ENCODE measurements around the gene PI4K2A.

PI4K2A gene

DNA sequence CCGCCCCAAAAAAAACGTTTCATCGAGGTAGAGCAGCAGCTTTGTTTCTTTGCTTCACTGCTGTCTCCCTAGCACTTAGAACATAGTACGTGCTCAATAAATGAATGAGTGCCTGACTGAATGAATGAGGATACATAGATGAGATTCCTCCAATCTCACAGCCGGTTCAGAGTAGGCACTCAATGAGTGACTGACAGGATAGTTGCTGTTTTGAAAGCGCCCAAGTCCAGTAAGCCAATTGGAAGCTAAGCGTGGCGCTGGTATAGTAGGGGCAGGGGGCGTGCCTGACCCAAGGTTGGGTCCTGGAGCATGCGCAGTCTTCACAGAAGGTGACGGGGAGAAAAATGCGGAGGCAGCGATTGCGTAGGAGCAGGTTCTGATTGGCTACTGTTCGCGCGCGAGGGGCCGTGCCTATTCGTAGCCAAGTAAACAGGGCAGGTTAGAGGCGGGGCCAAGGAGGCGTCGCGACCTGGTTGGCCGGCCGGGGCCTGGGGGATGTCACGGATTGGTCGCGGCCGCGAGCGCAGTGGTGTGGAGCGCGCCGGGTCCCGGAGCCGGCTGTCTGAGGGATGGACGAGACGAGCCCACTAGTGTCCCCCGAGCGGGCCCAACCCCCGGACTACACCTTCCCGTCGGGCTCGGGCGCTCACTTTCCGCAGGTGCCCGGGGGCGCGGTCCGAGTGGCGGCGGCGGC lies at the start of gene PI4K2A:
PI4K2A (plus strand) TSS at position 498 of the 694 bp plus-strand sequence; CDS start at position 570, 72 bp downstream.
- DNase-seq (ENCODE audit: low spot score): peak; percentile 99

DNA sequence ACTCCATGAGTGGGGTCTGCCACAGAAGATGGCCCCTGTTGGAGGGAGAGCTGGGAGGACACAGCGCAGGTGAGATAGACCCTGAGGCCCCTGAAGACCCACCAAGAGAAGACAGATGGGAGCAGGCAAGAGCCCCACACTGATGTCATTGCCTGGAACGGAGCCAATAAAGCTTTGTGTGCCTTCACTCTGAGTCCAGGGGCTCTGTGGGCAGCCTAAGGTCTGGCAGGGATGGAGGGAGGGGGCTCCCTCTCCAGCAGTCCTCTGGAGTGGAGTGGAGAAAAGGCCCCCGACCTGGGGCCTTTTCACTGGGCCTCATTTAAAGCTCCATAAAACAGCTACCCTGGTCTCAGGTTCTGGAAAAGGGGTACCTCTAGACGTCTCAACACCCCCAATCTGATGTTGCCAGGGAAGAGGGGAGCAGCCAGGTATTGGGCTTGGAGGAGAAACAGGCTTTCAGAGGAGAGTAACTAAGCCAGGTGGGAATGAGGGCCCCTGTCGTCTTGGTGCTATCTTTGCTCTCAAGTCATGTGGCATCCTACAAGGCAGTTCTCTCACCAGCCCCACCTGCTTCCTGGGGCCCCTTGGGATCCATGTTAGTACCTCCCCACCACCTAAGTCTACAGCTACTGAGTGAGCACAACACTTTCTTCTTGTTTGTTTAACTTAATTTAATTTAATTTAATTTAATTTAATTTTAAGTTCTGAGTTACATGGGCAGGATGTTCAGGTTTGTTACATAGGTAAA lies 49.5 kb upstream of the PI4K2A start:
- no peak for DNase-seq (ENCODE audit: low spot score)

- DNase-seq (ENCODE audit: low spot score): no peak
Observed at GRCh38 chr10:97593421-97593820, 47.0 kb upstream of the PI4K2A start.

DNA sequence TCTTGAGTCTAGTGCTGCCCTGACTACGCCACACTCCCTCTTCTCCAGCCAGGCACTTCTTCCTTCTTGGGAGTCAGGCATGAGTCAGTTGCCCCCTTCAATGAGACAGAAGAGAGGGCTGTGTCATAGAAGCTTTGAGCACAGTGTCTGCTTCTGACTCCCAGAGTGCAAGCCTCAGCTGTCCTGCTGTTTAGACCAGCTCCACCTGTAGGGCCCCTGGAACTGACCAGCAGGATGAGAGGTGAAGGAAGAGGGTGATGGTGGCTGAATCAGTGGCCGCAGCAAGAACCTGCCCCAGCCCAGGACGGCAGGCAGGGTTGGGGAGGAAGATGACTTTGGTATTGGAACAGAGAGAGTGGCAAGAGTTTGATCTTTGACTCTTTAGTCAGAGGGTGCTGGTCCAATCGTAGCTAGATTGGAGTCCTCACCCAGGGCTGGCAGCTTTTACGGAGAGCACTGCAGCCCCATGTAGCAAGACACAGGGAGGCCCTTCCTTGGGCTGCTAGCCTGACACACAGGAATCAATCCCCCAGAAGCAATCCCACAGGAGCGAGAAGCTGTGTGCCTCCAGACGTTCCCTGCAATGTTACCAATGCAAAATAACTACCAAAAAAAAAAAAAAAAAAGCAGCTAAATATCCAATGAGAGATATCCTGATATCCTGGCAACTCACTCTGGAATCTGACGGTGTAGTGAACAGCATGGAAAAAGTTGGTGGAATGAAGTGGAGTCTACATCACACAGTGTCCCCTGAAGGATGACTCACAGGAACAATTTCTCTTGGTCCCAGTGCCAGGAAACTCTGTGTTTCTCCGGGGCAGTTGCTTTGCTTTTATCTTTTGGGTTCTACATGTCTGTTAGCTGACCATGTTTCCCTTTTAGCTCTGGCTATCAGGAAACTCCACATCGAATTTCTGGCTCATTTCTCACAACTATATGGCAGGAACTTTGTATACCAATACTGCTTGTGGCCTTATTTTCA lies 44.1 kb upstream of the PI4K2A start:
- no peak for DNase-seq (ENCODE audit: low spot score)

- DNase-seq (ENCODE audit: low spot score): no peak
Observed at GRCh38 chr10:97597778-97598177, 42.7 kb upstream of the PI4K2A start.

- no peak for DNase-seq (ENCODE audit: low spot score)
Observed at GRCh38 chr10:97598407-97599271, 41.8 kb upstream of the PI4K2A start.

DNA sequence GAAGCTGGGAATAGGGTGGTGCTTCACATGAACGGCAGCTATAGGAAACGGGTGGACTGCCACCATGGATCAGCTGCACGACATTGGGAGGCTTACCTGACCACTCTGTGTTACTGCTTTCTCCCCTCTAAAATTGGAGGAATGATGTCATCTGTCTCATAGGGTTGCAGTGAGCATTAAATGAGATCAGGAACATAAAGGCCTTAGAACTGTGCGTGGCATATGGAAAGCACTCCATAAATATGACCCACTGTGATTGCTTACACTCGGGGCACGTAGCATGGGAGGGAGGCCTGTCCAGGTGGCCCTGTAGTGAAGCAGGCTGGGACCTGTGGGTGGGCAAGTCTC lies 41.2 kb upstream of the PI4K2A start:
- DNase-seq (ENCODE audit: low spot score): no peak

GRCh38 chr10:97600616-97601015 lies 39.9 kb upstream of the PI4K2A start:
- DNase-seq (ENCODE audit: low spot score): no peak

GRCh38 chr10:97601268-97602215 lies 38.9 kb upstream of the PI4K2A start:
- DNase-seq (ENCODE audit: low spot score): no peak

DNA sequence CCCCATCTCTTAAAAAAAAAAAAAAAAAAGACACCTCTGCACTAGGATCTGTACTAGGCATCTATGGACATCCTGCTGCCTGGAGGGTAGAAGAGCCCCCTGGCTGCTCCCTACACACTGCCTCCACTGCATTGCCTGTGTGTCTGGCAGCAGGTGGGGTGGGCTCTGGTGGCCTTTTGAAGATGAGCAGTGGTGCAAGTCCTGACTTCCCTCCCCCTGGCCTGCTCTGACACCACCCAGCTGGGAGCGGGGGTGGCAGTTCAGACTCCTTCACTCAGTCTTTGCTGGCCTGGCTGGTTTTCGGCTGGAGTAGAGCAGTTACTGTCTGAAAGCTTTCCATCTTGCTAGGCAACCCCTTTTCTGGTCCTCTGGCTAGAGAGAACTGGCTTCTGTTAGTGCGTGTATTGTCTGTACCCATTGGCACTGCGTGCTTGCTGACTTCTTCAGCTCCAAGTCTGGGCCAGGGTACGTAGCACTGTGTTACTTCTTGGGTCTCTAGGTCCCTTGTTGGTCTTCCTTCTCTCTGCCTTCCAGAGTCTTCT lies 33.3 kb upstream of the PI4K2A start:
- DNase-seq (ENCODE audit: low spot score): no peak

DNA sequence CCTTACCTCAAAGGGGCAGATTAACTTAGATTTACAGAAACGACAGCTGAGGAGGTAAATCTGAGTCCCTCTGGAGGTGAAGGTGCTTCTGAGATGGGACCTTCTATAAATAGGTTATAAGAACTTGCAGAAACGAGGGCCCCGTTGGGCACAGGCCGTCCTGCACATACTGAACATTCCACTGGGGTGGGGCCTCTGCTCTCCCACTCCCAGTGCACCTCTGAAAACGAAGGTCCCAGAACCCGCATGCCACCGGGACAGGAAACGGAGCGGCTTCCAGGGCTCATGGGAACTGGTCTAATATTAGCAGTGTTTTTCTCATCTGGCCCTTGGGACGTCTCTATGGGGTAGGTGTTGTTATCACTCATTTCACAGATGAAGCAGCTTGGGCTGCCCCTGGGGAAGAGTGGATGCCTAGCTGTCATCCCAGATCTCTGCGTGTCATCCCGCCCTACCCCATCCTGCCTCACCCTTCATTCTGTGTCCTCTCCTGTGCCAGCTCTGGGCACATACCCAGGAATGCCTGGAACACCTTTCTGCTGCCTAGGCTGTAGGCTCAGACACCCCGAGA lies 31.4 kb upstream of the PI4K2A start:
- no peak for DNase-seq (ENCODE audit: low spot score)

GRCh38 chr10:97611473-97611872 lies 29.0 kb upstream of the PI4K2A start:
- DNase-seq (ENCODE audit: low spot score): no peak

DNA sequence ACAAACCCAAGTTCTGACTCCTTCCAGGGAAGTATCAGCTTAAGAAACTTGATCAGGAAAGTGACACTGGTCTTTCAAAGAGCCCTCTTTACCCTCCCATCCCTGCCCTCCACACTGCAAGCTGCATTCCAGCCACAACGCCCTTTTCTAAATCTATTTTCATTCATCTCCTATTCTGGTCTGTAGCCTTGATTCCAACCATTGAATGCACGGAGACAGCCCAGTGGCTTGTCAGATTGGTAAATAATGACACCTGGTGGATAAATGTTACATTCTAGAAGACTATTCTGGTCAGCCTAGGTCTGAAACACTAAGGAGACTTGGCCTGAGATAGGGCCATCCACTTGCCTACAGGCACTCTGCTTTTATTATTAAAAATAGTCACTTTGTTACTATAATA lies 28.1 kb upstream of the PI4K2A start:
- DNase-seq (ENCODE audit: low spot score): no peak

- DNase-seq (ENCODE audit: low spot score): no peak
Observed at GRCh38 chr10:97618285-97618684, 22.2 kb upstream of the PI4K2A start.

DNA sequence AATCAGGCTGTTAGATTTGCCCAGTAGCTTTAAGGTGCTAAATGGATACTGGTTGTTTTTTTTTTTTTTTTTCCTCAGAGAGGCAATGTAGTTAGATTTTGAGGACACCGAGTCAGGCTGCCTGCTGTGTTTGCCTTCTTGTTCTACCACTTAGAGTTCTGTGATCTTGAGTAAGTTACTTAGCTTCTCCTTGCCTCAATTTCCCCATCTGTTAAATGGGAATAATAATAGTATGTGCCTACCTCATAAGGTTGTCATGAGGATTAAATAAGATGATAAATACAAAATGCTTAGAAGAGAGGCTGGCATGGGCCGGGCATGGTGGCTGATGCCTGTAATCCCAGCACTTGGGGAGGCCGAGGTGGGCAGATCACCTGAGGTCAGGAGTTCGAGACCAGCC lies 21.7 kb upstream of the PI4K2A start:
- DNase-seq (ENCODE audit: low spot score): no peak

DNA sequence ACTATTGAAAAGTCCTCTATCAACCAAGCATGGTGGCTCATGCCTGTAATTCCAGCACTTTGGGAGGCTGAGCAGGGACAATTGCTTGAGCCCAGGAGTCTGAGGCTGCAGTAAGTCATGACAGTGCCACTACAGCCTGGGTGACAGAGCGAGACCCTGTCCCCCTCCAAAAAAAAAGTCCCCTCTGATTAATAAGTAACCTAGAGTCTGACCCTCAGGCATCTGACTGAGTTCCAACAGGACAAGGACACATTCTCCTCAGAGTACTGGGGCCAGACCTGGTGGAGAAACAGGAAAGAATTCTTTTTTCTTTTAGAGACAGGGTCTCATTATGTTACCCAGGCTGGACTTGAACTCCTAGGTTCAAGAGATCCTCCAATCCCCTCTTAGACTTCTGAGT lies 17.2 kb upstream of the PI4K2A start:
- no peak for DNase-seq (ENCODE audit: low spot score)

- no peak for DNase-seq (ENCODE audit: low spot score)
Observed at GRCh38 chr10:97627731-97628130, 12.7 kb upstream of the PI4K2A start.

DNA sequence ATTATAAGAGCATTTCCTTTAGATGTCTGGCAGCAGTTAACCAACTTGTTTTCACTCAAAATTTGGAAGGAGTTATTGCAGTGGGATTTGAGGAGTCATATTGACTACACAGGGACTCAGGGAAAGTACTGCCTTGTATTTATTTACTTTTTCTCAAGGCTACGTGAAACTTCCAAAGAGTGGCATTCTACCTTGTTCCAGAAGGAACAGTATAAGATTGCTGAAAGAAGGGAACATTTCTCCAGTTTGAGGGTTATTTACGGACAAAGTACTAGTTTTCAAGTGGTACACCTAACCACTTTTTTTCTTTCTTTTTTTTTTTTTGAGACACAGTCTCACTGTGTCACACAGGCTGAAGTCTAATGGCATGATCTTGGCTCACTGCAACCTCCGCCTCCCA lies 12.2 kb upstream of the PI4K2A start:
- DNase-seq (ENCODE audit: low spot score): no peak

GRCh38 chr10:97629289-97629688 lies 11.2 kb upstream of the PI4K2A start:
- DNase-seq (ENCODE audit: low spot score): no peak

GRCh38 chr10:97631098-97631497 lies 9.4 kb upstream of the PI4K2A start:
- no peak for DNase-seq (ENCODE audit: low spot score)

Data from CD4-positive, alpha-beta T cell treated with Interleukin-6 at 100 ng/mL for 8 hours (primary cell).